Stomach smooth muscle (tissue), 2 donors: Measurements from ENCODE around the gene FMOD.
A peak's percentile ranks its signal among the peaks of the same experiment; 100 is the strongest.

Source experiments
- H3K27ac ChIP-seq: one replicate; pipeline ENCODE4 v1.7.0; 2013; ENCODE audit warnings: mild to moderate bottlenecking, low read length, inconsistent platforms
- H3K27me3 ChIP-seq, 2 donors: one replicate each; pipeline ENCODE4 v1.7.0; 2013; ENCODE audit warnings: low read length in 2 of 2; ENCODE audit not compliant: insufficient read depth in 2 of 2, control insufficient read depth in 1 of 2
- H3K36me3 ChIP-seq, 2 donors: one replicate each; pipeline ENCODE4 v1.7.0; 2013; ENCODE audit warnings: low read length in 2 of 2; ENCODE audit not compliant: control insufficient read depth in 2 of 2, insufficient read depth in 2 of 2
- H3K4me1 ChIP-seq: one replicate; pipeline ENCODE4 v1.7.0; 2013; ENCODE audit warnings: low read length; ENCODE audit not compliant: control insufficient read depth, insufficient read depth
- H3K4me3 ChIP-seq, 2 donors: one replicate each; pipeline ENCODE4 v1.7.0; 2013; ENCODE audit warnings: low read length in 2 of 2
- H3K9ac ChIP-seq, 2 donors: one replicate each; pipeline ENCODE4 v1.7.0; 2013; ENCODE audit warnings: low read length in 2 of 2, mild to moderate bottlenecking in 1 of 2
- H3K9me3 ChIP-seq, 2 donors: one replicate each; pipeline ENCODE4 v1.7.0; 2013; ENCODE audit warnings: low read length in 2 of 2; ENCODE audit not compliant: control insufficient read depth in 2 of 2
- donor health status: healthy.
- donor health status: Pancreatic carcinoma.

Gene FMOD

GRCh38 chr1:203326830-203327683 lies 23.9 kb downstream of the FMOD start:
- Histone ChIP-seq H3K27me3 (no peaks in the 10 kb centered on the region), H3K36me3 (no peaks in the 10 kb centered on the region), H3K4me3 (peak overlapping the region; percentile 71 to 75), H3K4me1 (peaks cover 47% of the 10 kb centered on the region), H3K27ac (peak overlapping the region; percentile 95), H3K9ac (peak overlapping the region; percentile 72 to 80), H3K9me3 (no peaks in the 10 kb centered on the region)

- Histone ChIP-seq H3K27me3 (no peaks in the 10 kb centered on the region), H3K9me3 (no peaks in the 10 kb centered on the region), H3K4me1 (peaks cover 59% of the 10 kb centered on the region), H3K27ac (peak overlapping the region; percentile 95), H3K4me3 (no peak overlapping the region), H3K9ac (peak overlapping the region in 1 of 2 donors; percentile 47), H3K36me3 (no peaks in the 10 kb centered on the region)
These were observed 25.4 kb downstream of the FMOD start for GRCh38 chr1:203325418-203326091.

- Histone ChIP-seq H3K36me3 (no peaks in the 10 kb centered on the region), H3K27ac (peak overlapping the region; percentile 95), H3K9ac (peak overlapping the region in 1 of 2 donors; percentile 47), H3K27me3 (no peaks in the 10 kb centered on the region), H3K4me3 (peak overlapping the region in 1 of 2 donors; percentile 47), H3K4me1 (peaks cover 59% of the 10 kb centered on the region), H3K9me3 (no peaks in the 10 kb centered on the region)
These were observed 25.9 kb downstream of the FMOD start for GRCh38 chr1:203325026-203325417.

DNA sequence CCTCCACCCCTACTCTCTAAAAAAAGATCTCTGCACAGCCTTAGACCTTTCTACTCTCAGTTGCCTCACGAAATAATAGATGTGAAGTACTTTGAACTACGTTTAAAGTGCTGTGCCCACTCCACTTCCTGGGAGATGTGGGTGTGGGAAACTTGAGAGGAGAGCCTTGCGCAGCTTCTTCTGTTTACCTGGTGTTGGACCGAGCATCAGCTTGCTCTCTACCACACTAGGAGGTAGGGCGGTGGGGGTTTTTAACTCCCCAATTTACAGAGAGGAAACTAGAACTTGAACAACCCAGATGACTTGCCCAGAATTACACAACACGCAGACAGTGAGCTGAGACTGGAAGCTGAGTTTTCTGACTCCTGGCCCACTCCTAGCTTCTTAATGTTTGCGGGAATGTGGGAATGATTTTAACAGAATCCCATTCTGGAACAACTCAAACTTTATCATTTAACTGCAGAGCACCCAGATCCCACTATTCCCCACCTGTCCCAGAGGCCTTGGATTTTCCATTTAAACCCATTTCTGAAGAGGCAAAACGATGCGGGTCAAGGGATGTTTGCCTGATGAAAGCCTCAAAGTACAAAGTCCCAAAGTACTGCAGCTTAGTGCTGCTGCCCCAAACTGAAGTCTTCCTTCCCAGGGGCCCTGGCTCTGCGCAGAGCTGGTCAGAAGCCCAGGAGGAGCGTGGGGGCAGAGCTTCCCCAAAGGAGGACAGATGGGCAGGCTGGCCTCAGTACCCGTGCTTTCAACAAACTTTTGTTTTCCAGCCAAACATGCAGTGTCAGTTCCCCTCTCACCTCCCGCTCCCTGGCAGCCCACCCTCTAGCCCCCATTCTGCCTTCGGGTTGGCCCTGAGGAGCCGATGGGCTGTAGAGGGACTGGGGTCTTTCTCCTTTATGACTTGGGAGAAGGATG lies 26.6 kb downstream of the FMOD start:
- H3K4me3 ChIP-seq = peak overlapping the region in 1 of 2 donors; percentile 47
- peak overlapping the region in 1 of 2 donors; percentile 36 for H3K9ac ChIP-seq
- H3K27me3 ChIP-seq = no peaks in the 10 kb centered on the region
- H3K36me3 ChIP-seq = no peaks in the 10 kb centered on the region
- no peaks in the 10 kb centered on the region for H3K9me3 ChIP-seq
- peak overlapping the region; percentile 95 for H3K27ac ChIP-seq
- H3K4me1 ChIP-seq = peaks cover 59% of the 10 kb centered on the region

GRCh38 chr1:203323587-203323986 lies 27.3 kb downstream of the FMOD start:
- no peaks in the 10 kb centered on the region for H3K27me3 ChIP-seq
- H3K9ac ChIP-seq = no peak overlapping the region
- H3K27ac ChIP-seq = peak overlapping the region; percentile 95
- H3K4me1 ChIP-seq = peaks cover 59% of the 10 kb centered on the region
- H3K4me3 ChIP-seq = no peak overlapping the region
- H3K36me3 ChIP-seq = no peaks in the 10 kb centered on the region
- H3K9me3 ChIP-seq = no peaks in the 10 kb centered on the region

GRCh38 chr1:203322500-203323179 lies 28.3 kb downstream of the FMOD start:
- H3K4me3 ChIP-seq = no peak overlapping the region
- H3K36me3 ChIP-seq = no peaks in the 10 kb centered on the region
- no peaks in the 10 kb centered on the region for H3K9me3 ChIP-seq
- H3K9ac ChIP-seq = no peak overlapping the region
- no peaks in the 10 kb centered on the region for H3K27me3 ChIP-seq
- H3K27ac ChIP-seq = peak overlapping the region; percentile 24
- H3K4me1 ChIP-seq = peaks cover 55% of the 10 kb centered on the region

DNA sequence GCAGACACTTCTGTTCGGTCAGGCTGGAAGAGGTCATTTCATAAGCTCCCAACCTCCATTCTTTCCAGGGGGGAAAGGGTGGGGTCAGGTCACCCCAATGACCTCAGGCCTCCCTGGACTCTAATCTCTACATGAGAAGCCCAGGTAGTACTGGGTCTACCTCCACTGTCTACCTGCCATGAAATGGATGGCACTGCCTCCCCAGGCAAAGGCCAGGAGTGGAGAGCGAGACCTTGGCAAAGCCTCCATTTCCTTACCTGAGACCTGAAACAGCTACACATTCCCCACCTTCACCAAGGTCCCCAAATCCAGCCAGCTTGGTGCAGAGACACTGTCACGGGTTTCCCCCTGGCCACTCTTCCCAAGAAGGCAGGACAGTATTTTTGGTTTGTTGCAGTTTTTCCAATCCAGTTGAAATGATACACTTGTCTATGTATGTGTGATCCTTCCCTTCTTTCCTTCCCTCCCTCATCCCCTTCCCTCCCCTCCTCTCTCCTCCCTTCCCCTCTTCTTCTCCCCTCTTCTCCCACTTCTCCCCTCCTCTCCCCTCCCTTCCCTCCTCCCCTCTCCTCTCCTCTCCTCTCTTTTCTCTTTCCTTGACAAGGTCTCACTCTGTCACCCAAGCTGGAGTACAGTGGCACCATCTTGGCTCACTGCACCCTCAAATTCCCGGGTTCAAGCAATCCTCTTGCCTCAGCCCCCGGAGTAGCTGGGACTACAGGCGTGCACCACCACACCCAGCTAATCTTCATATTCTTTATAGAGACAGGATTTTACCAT lies 29.5 kb downstream of the FMOD start:
- peak overlapping the region in 1 of 2 donors; percentile 15 for H3K4me3 ChIP-seq
- H3K27ac ChIP-seq = no peak overlapping the region
- H3K36me3 ChIP-seq = no peaks in the 10 kb centered on the region
- H3K27me3 ChIP-seq = no peaks in the 10 kb centered on the region
- H3K4me1 ChIP-seq = peaks cover 54% of the 10 kb centered on the region
- H3K9ac ChIP-seq = no peak overlapping the region
- H3K9me3 ChIP-seq = no peaks in the 10 kb centered on the region

GRCh38 chr1:203320591-203321272 lies 30.2 kb downstream of the FMOD start:
- Histone ChIP-seq H3K27me3 (no peaks in the 10 kb centered on the region), H3K27ac (no peak overlapping the region), H3K36me3 (no peaks in the 10 kb centered on the region), H3K4me3 (no peak overlapping the region), H3K9me3 (no peaks in the 10 kb centered on the region), H3K9ac (no peak overlapping the region), H3K4me1 (peaks cover 52% of the 10 kb centered on the region)

- no peaks in the 10 kb centered on the region for H3K27me3 ChIP-seq
- H3K9ac ChIP-seq = no peak overlapping the region
- peaks cover 28% of the 10 kb centered on the region for H3K4me1 ChIP-seq
- H3K36me3 ChIP-seq = no peaks in the 10 kb centered on the region
- no peak overlapping the region for H3K27ac ChIP-seq
- H3K4me3 ChIP-seq = no peak overlapping the region
- H3K9me3 ChIP-seq = no peaks in the 10 kb centered on the region
These were observed 32.7 kb downstream of the FMOD start for GRCh38 chr1:203318229-203318517.
